Body of pancreas (tissue), 4 donors: Measurements from ENCODE around the gene TMEM151B.

Experiments used
- CTCF ChIP-seq, 7 experiments: fragments of 450-650 bp in 4 of 7; fragments of 200-600 bp in 3 of 7; sonication (generic) in 3 of 7; IDR thresholded peaks; one replicate each; pipeline ENCODE4 v1.5.1; 2016 to 2019; ENCODE audit warnings: antibody characterized with exemption in 7 of 7
- POLR2A ChIP-seq, 3 donors: fragments of 450-650 bp; IDR thresholded peaks; one replicate each; pipeline ENCODE4 v1.6.1; 2016; ENCODE audit warnings: antibody characterized with exemption in 3 of 3, mild to moderate bottlenecking in 2 of 3

DNA sequence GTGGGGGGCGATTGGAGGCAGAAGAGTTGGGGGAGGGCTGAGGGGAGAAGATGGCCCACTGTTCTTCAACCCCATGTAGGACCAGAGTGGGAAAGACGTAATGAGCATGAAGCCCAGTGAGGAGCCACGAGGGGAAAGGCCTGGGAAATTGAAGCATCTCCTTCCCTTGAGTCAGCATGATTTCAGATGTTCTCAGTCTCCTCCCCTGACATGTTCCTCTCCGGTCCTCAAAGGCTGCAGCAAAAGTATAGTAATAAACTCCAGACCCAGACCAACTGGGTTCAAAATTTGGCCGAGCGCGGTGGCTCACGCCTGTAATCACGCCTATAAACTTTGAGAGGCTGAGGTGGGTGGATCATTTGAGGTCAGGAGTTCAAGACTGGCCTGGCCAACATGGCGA is 3.0 kb upstream of the TMEM151B start:
- TF ChIP-seq CTCF (IDR thresholded peaks at IDR 0.05) = no peak
- no peak for TF ChIP-seq POLR2A (IDR thresholded peaks at IDR 0.05)
